ENCODE results near the gene LILRA6. TPM values are rescaled to one million over a fixed set of nuclear protein-coding genes. Genes with fewer than 3 reads are reported as not detected.

LILRA6 gene
- polyA plus RNA-seq, 2 donors = 0.08 to 0.26 TPM

Other genes starting within 250 kb of the LILRA6 start
- gene VSTM1, start 178.9 kb downstream of the LILRA6 start, polyA plus RNA-seq = not detected
- not detected for gene TARM1, start 161.4 kb downstream of the LILRA6 start, polyA plus RNA-seq
- 1 to 10 TPM in 1 of 2 donors, under 1 TPM in 1; 0.73 to 1.0 TPM for gene OSCAR, start 142.0 kb downstream of the LILRA6 start, polyA plus RNA-seq
- gene NDUFA3, start 139.9 kb downstream of the LILRA6 start, polyA plus RNA-seq = 100 to 1,000 TPM; 147 to 303 TPM
- 10 to 100 TPM; 11.8 to 13.2 TPM for gene TFPT, start 127.1 kb downstream of the LILRA6 start, polyA plus RNA-seq
- 10 to 100 TPM; 38.9 to 44.3 TPM for gene PRPF31, start 127.0 kb downstream of the LILRA6 start, polyA plus RNA-seq
- 10 to 100 TPM; 21.3 to 23.0 TPM for gene CNOT3, start 105.0 kb downstream of the LILRA6 start, polyA plus RNA-seq
- gene LENG1, start 83.1 kb downstream of the LILRA6 start, polyA plus RNA-seq = 1 to 10 TPM; 4.9 to 7.0 TPM
- 10 to 100 TPM in 1 of 2 donors, 1 to 10 TPM in 1; 2.9 to 11.0 TPM for gene TMC4, start 69.6 kb downstream of the LILRA6 start, polyA plus RNA-seq
- gene MBOAT7, start 53.2 kb downstream of the LILRA6 start, polyA plus RNA-seq = 10 to 100 TPM; 21.4 to 22.0 TPM
- gene TSEN34, start 51.5 kb downstream of the LILRA6 start, polyA plus RNA-seq = 10 to 100 TPM; 17.9 to 55.0 TPM
- gene RPS9, start 41.9 kb downstream of the LILRA6 start, polyA plus RNA-seq = 1,000 to 10,000 TPM; 2,177 to 3,000 TPM
- under 1 TPM; 0.63 to 0.75 TPM for gene LILRB3, start 19.8 kb downstream of the LILRA6 start, polyA plus RNA-seq
- gene LILRB5, start 14.5 kb upstream of the LILRA6 start, polyA plus RNA-seq = under 1 TPM; 0.63 to 0.92 TPM
- gene LILRB2, start 38.3 kb upstream of the LILRA6 start, polyA plus RNA-seq = under 1 TPM; 0.39 to 0.67 TPM
- gene LILRA5, start 70.4 kb upstream of the LILRA6 start, polyA plus RNA-seq = under 1 TPM; 0.12 to 0.34 TPM
- under 1 TPM in 1 of 2 donors, not detected in 1; 0.06 TPM for gene LILRA4, start 96.4 kb upstream of the LILRA6 start, polyA plus RNA-seq
- 1 to 10 TPM; 1.9 to 2.0 TPM for gene LAIR1, start 122.1 kb upstream of the LILRA6 start, polyA plus RNA-seq
- 1 to 10 TPM in 1 of 2 donors, under 1 TPM in 1; 0.82 to 3.7 TPM for gene TTYH1, start 172.7 kb upstream of the LILRA6 start, polyA plus RNA-seq
- gene LENG8, start 206.4 kb upstream of the LILRA6 start, polyA plus RNA-seq = 100 to 1,000 TPM in 1 of 2 donors, 10 to 100 TPM in 1; 55.3 to 137 TPM
- 1 to 10 TPM; 4.4 to 5.8 TPM for gene LENG9, start 221.0 kb upstream of the LILRA6 start, polyA plus RNA-seq
- 10 to 100 TPM in 1 of 2 donors, 1 to 10 TPM in 1; 7.0 to 13.1 TPM for gene CDC42EP5, start 230.5 kb upstream of the LILRA6 start, polyA plus RNA-seq